Keratinocyte (primary cell): ENCODE measurements around the gene PTPDC1. TPM values are rescaled to one million over a fixed set of nuclear protein-coding genes. Genes with fewer than 3 reads are reported as not detected.

Source experiments
- DNase-seq: peaks from one replicate; pipeline ENCODE4 v3.0.0-alpha.2; 2011; ENCODE audit warnings: low read depth, missing footprints, low spot score
- FAIRE-seq: peaks from 2 replicates; lab custom pipeline; 2011; peaks lifted over from hg19 to GRCh38; lab: Jason Lieb, UNC
- H2AFZ ChIP-seq: 2 replicates; pipeline ENCODE4 v1.6.0; 2012; ENCODE audit warnings: low read length, control low read depth, inconsistent platforms; ENCODE audit not compliant: control insufficient read depth
- H3K27ac ChIP-seq: 2 replicates; pipeline ENCODE4 v1.5.1; 2011; ENCODE audit warnings: low read length; ENCODE audit not compliant: control insufficient read depth, insufficient read depth
- H3K27me3 ChIP-seq: 3 replicates; pipeline ENCODE4 v1.6.0; 2011; ENCODE audit warnings: low read length; ENCODE audit not compliant: control insufficient read depth, insufficient read depth; ENCODE audit errors: extremely low read depth
- H3K36me3 ChIP-seq, 2 experiments: 2 replicates in 1 of 2; 3 replicates in 1 of 2; pipeline ENCODE4 v1.5.1; 2011; ENCODE audit warnings: low read length in 2 of 2, mild to moderate bottlenecking in 1 of 2; ENCODE audit not compliant: control insufficient read depth in 2 of 2, insufficient read depth in 2 of 2; ENCODE audit errors: extremely low read depth in 1 of 2
- H3K4me1 ChIP-seq: 3 replicates; pipeline ENCODE4 v1.5.1; 2011; ENCODE audit warnings: low read length; ENCODE audit not compliant: control insufficient read depth, insufficient read depth; ENCODE audit errors: extremely low read depth
- H3K4me2 ChIP-seq: 3 replicates; pipeline ENCODE4 v1.6.0; 2011; ENCODE audit warnings: low read depth, low read length; ENCODE audit not compliant: control insufficient read depth, insufficient read depth; ENCODE audit errors: extremely low read depth
- H3K4me3 ChIP-seq, 3 experiments: fragments of 200-600 bp in 1 of 3; sonication (generic) in 1 of 3; 2 replicates in 2 of 3; 3 replicates in 1 of 3; pipeline ENCODE4 v1.5.1; 2011 to 2016; ENCODE audit warnings: low read length in 3 of 3, mild to moderate bottlenecking in 3 of 3, control low read depth in 2 of 3, inconsistent platforms in 1 of 3, low read depth in 1 of 3, mixed read lengths in 1 of 3, mixed run types in 1 of 3, moderate library complexity in 1 of 3; ENCODE audit not compliant: control insufficient read depth in 2 of 3, insufficient read depth in 2 of 3; ENCODE audit errors: extremely low read depth in 1 of 3
- H3K79me2 ChIP-seq: 2 replicates; pipeline ENCODE4 v1.6.0; 2012; ENCODE audit warnings: low read length; ENCODE audit not compliant: control insufficient read depth, insufficient read depth
- H3K9ac ChIP-seq: 3 replicates; pipeline ENCODE4 v1.6.0; 2011; ENCODE audit warnings: low read length; ENCODE audit not compliant: control insufficient read depth, insufficient read depth; ENCODE audit errors: extremely low read depth
- H3K9me1 ChIP-seq: 3 replicates; pipeline ENCODE4 v1.6.0; 2011; ENCODE audit warnings: low read length; ENCODE audit not compliant: control insufficient read depth, insufficient read depth; ENCODE audit errors: extremely low read depth
- H3K9me3 ChIP-seq: 2 replicates; pipeline ENCODE4 v1.5.1; 2012; ENCODE audit warnings: low read depth, low read length; ENCODE audit not compliant: control insufficient read depth
- H4K20me1 ChIP-seq: 3 replicates; pipeline ENCODE4 v1.6.0; 2011; ENCODE audit warnings: low read length; ENCODE audit not compliant: control insufficient read depth, insufficient read depth; ENCODE audit errors: extremely low read depth
- CTCF ChIP-seq, 3 experiments: IDR thresholded peaks in 1 of 3; conservative IDR thresholded peaks in 1 of 3; optimal IDR thresholded peaks in 1 of 3; 2 replicates in 2 of 3; 3 replicates in 1 of 3; pipeline versions ENCODE3 to v1.5.1; 2011; ENCODE audit warnings: low read length in 3 of 3, mild to moderate bottlenecking in 3 of 3, moderate library complexity in 2 of 3, control low read depth in 1 of 3, inconsistent platforms in 1 of 3; ENCODE audit not compliant: insufficient read depth in 2 of 3; ENCODE audit errors: extremely low read depth in 1 of 3
- EZH2 ChIP-seq: IDR thresholded peaks from one replicate; pipeline ENCODE4 v1.6.1; 2012; ENCODE audit warnings: inconsistent platforms, mild to moderate bottlenecking, low read length, moderate library complexity
- dilution Hi-C: fragments of 300-500 bp; cut with MboI; formaldehyde crosslinking; loops from one replicate; pipeline ENCODE4 v1.7.0; 2020; ENCODE audit warnings: low sequenced_read_pairs; ENCODE audit not compliant: extremely low pct_ligation_motif_present
- polyA plus RNA-seq, 5 experiments: library from polyadenylated mRNA; depleted of rRNA in 3 of 5; stranded (reverse) in 3 of 5; stranded (forward) in 1 of 5; unstranded in 1 of 5; fragments of >200 nt; gene quantifications; 1 replicate in 1 of 5; 2 replicates in 3 of 5; 3 replicates in 1 of 5; pipeline versions ENCODE4 v1.2.1 to v1.2.3, GENCODE V29; 2011 to 2012; ENCODE audit warnings: missing spikeins in 2 of 5, low read depth in 1 of 5, low replicate concordance in 1 of 5

PTPDC1 gene
- polyA plus RNA-seq, 1 donor (not counting 4 experiments of a cell fraction or from before 2014, with no cell fraction given) = 8.2 TPM

DNA sequence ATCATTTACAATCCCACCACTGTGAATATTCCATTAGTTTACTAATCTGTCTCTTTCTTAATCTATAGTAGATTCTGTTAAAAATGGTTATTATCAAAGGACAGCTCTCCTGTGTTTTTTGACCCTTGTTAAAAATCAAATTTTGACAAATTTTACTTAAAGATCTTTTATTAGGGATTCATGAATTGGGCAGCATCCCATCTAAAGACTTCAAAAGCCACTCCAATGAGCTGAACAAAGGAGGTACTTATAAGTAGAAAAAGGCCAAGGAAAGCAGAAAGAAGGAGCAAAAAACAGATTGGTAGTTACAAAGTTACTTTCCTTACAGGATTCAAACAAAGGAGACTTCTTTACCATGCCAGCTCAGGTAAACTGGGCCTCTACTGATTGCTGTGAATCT is 44.5 kb upstream of the PTPDC1 start:
- FAIRE-seq = no peak

GRCh38 chr9:94042516-94043360 is 41.5 kb upstream of the PTPDC1 start:
- Histone ChIP-seq H3K79me2 (no peaks in the 10 kb centered on the region), H3K4me1 (no peaks in the 10 kb centered on the region), H3K36me3 (no peaks in the 10 kb centered on the region), H3K4me2 (no peak overlapping the region), H3K27me3 (no peaks in the 10 kb centered on the region), H3K27ac (no peak overlapping the region), H3K9me3 (no peaks in the 10 kb centered on the region), H3K9ac (no peak overlapping the region), H3K4me3 (no peak overlapping the region), H2AFZ (no peak overlapping the region), H4K20me1 (no peaks in the 10 kb centered on the region), H3K9me1 (no peaks in the 10 kb centered on the region)
- TF ChIP-seq CTCF (optimal IDR thresholded peaks at IDR 0.05 in 1 of 3, IDR thresholded peaks at IDR 0.05 in 1 of 3, conservative IDR thresholded peaks at IDR 0.05 in 1 of 3; ENCODE audit: extremely low read depth in 1 of 3, insufficient read depth in 2 of 3, low read length in 3 of 3) (no peak), EZH2 (no peak)
- no peak for DNase-seq
- no peak for FAIRE-seq
- dilution Hi-C loops = no loop called here

More for the DNA sequence above, 44.5 kb upstream of the PTPDC1 start:
- Histone ChIP-seq H3K4me1 (no peaks in the 10 kb centered on the region), H4K20me1 (no peaks in the 10 kb centered on the region), H3K9me1 (no peaks in the 10 kb centered on the region), H3K9ac (no peak overlapping the region), H2AFZ (no peak overlapping the region), H3K27me3 (no peaks in the 10 kb centered on the region), H3K4me3 (no peak overlapping the region), H3K27ac (no peak overlapping the region), H3K9me3 (no peaks in the 10 kb centered on the region), H3K4me2 (no peak overlapping the region), H3K36me3 (no peaks in the 10 kb centered on the region), H3K79me2 (peaks cover 4% of the 10 kb centered on the region)
- DNase-seq = no peak
- no peak for TF ChIP-seq EZH2
- TF ChIP-seq CTCF (optimal IDR thresholded peaks at IDR 0.05 in 1 of 3, IDR thresholded peaks at IDR 0.05 in 1 of 3, conservative IDR thresholded peaks at IDR 0.05 in 1 of 3; ENCODE audit: extremely low read depth in 1 of 3, insufficient read depth in 2 of 3, low read length in 3 of 3) = no peak
- dilution Hi-C loops = no loop called here
